HFFc6 (cell line): ENCODE results near the gene SNX14. TPM values are rescaled to one million over a fixed set of nuclear protein-coding genes. Genes with fewer than 3 reads are reported as not detected.

Experiments
- DNase-seq: peaks from one replicate; pipeline ENCODE4 v3.0.0-alpha.2; 2018
- H3K27ac Mint-ChIP-seq: 2 replicates; pipeline ENCODE4 v1.8.0; 2020; ENCODE audit warnings: mild to moderate bottlenecking, mixed read lengths
- H3K27me3 Mint-ChIP-seq: 2 replicates; pipeline ENCODE4 v1.8.0; 2021; ENCODE audit warnings: mild to moderate bottlenecking, moderate library complexity, mixed read lengths; ENCODE audit not compliant: insufficient read depth
- H3K36me3 Mint-ChIP-seq: 2 replicates; pipeline ENCODE4 v1.8.0; 2021; ENCODE audit warnings: low read depth, mixed read lengths
- H3K4me1 Mint-ChIP-seq: 2 replicates; pipeline ENCODE4 v1.8.0; 2020; ENCODE audit warnings: low read depth, mixed read lengths
- H3K4me3 Mint-ChIP-seq: 2 replicates; pipeline ENCODE4 v1.8.0; 2020; ENCODE audit warnings: mild to moderate bottlenecking, moderate library complexity, mixed read lengths
- H3K9me3 Mint-ChIP-seq: 2 replicates; pipeline ENCODE4 v1.8.0; 2020; ENCODE audit warnings: mild to moderate bottlenecking, mixed read lengths
- CTCF ChIP-seq: fragments of 200-600 bp; sonication (generic); IDR thresholded peaks from 2 replicates; pipeline ENCODE4 v1.5.0; 2021; ENCODE audit warnings: antibody characterized with exemption, mild to moderate bottlenecking
- long read RNA-seq: library from polyadenylated mRNA; unstranded; transcript quantifications from one replicate; pipeline ENCODE4 v2.0.0, GENCODE V29; 2019
- total RNA-seq, 6 experiments: library from RNA; stranded (reverse); fragmentation: NEBNext Ultra II Directional; extraction: Animal tissue kit (Norgen Biotek cat#: 25700); gene quantifications; 2 replicates in 1 of 6; 3 replicates in 5 of 6; pipeline ENCODE4 v1.2.3, GENCODE V29; 2021

SNX14 gene, protein sequence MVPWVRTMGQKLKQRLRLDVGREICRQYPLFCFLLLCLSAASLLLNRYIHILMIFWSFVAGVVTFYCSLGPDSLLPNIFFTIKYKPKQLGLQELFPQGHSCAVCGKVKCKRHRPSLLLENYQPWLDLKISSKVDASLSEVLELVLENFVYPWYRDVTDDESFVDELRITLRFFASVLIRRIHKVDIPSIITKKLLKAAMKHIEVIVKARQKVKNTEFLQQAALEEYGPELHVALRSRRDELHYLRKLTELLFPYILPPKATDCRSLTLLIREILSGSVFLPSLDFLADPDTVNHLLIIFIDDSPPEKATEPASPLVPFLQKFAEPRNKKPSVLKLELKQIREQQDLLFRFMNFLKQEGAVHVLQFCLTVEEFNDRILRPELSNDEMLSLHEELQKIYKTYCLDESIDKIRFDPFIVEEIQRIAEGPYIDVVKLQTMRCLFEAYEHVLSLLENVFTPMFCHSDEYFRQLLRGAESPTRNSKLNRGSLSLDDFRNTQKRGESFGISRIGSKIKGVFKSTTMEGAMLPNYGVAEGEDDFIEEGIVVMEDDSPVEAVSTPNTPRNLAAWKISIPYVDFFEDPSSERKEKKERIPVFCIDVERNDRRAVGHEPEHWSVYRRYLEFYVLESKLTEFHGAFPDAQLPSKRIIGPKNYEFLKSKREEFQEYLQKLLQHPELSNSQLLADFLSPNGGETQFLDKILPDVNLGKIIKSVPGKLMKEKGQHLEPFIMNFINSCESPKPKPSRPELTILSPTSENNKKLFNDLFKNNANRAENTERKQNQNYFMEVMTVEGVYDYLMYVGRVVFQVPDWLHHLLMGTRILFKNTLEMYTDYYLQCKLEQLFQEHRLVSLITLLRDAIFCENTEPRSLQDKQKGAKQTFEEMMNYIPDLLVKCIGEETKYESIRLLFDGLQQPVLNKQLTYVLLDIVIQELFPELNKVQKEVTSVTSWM
- 10 to 100 TPM; 60.9 to 69.3 (median 65.3) TPM for total RNA-seq
- long read RNA-seq, transcript SNX14-201 (29 exons, 3,486 nt): major isoform, 10 of 45 reads
- long read RNA-seq, partial matches to known transcripts: 9 of 45 reads
- long read RNA-seq, other reads (novel, unspliced or antisense): 19 of 45 reads

DNA sequence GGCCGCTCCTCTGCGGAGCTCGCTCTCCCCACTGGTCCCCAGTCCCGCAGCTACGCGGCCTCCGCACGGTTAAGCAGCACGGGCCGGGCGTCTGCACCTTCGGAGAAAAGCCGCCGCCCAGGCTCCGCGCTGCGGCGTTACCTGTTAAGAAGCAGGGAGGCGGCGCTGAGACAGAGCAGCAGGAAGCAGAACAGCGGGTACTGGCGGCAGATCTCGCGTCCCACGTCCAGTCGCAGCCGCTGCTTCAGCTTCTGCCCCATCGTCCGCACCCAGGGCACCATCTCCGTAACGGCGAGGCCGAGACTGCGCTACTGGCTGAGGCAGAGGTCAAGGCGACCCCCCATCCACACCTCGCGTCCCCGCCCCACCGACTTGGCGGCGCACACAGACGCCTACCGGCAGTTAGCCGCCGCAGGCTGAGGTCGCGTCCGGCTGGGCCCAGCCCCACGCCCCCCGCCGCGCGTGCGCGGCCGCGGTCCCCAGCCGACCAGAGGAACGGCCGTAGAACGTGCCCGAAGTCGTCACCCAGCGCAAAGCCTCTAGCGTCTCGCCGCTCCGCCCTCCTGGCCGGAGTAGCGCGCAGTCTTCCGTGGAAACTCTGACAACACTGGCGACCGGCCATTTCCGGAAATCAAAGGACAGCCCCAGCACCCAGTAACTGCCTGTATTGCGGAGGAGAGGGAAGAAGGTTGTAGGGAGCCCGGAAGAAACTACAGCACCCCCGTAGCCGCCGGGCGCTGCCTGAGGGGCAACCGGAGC, at the start of gene SNX14:
Gene SNX14 (minus strand): TSS at position 421 of the 759 bp plus-strand sequence. CDS start 140 bp downstream, at position 281.
- Mint-ChIP-seq H3K4me3 (peak within 1 kb of the TSS; percentile 96), H3K27me3 (no peaks in the 10 kb centered on the region), H3K27ac (peak within 1 kb of the TSS; percentile 95), H3K36me3 (peaks cover 32% of the 10 kb centered on the region), H3K4me1 (peaks cover 55% of the 10 kb centered on the region), H3K9me3 (peaks cover 7% of the 10 kb centered on the region; the same call in 1 of the 2 replicates)
- TF ChIP-seq CTCF: peak; percentile 10; the same call in 1 of the 2 replicates
- peak; percentile 98 for DNase-seq

DNA sequence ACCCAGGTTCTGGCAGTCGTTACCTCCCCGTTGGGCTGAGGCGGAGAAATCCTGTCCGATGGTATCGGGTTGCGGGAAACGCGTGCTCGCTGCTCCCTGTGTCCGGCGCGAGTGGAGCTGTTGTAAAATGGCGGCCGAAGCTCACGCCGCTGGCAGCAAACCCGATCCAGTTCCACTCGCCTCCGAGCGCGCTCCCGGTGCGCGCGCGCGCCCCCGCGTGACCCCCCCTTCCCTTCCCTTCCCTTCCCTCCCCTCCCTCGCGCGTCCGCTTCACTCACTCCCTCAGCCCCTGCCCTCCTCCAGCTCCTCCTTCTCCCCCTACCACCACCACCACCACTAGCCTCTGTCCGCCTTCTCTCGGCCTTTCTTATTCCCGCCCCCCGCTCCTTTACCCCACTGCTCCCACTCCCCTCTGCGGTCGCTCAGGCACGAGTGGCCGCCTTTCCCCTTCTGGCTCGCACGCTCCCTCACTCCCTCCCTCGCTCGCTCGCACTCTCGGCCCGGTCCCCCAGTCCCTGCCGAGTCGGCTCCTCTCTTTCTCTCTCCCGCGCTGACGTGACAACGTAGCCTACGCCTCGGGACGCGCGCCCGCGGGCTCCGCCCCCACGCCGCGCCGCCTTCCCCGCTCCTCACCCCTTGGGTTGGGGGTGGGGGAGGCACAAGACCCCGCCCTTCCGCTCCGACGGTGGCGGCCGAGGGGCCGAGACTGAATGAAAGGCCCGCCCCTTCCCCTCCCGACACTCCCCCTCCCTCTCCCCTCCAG, 49.3 kb upstream of the SNX14 start, which contains the start of gene SYNCRIP:
Gene SYNCRIP (minus strand): TSS at position 113 of the 763 bp plus-strand sequence. CDS start 1,447 bp downstream, outside the sequence.
- no peaks in the 10 kb centered on the region for H3K9me3 Mint-ChIP-seq
- peaks cover 8% of the 10 kb centered on the region for H3K27me3 Mint-ChIP-seq
- H3K4me1 Mint-ChIP-seq: peaks cover 47% of the 10 kb centered on the region
- H3K27ac Mint-ChIP-seq: peak within 1 kb of the TSS; percentile 99
- peaks cover 44% of the 10 kb centered on the region for H3K36me3 Mint-ChIP-seq
- H3K4me3 Mint-ChIP-seq: peak within 1 kb of the TSS; percentile 92
- no peak for TF ChIP-seq CTCF
- peak; percentile 96 for DNase-seq

DNA sequence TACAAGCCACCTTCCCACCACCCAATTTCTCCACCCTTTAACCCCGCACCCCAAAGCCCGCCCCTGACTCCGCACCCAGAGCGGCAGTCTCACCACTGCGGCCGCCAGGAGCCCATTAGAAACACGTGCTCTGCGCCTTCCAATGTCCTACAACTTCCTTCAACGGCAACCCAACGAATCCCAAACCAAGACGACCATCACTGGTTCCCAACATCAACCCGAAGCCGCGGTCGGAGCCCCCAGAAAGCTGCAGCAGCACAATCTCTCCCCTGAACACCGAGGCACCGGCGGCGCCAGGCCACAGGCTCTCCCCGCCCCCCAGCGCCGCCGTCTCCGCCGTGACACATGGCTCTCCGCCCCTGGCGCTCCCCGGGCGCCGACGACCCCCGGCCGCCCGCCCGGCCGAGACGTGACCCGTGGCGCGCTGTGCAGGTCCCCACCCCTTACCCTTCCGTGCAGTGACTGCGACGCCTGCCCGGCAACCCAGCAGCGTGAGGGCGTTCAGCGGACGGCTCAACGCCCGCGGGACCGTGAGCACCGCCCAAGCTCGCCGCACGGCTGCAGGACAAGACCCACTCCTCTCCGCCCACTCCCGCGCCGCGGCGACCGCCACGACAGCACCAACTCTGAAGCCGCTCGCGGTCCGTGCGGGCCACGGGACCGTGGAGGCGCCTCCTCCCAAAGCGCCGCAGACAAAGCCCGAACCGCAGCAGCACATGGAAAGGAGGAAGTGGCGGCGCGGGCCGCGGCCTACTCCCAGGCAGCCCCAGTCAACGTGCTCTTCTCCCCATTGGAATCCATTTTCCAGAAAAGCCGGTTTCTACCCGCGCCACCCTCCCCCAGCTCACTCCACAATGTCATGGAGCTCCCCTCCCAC, 48.5 kb upstream of the SNX14 start:
- Mint-ChIP-seq H3K4me1 (peaks cover 54% of the 10 kb centered on the region), H3K27ac (peak overlapping the region; percentile 99), H3K36me3 (peaks cover 52% of the 10 kb centered on the region), H3K27me3 (peaks cover 8% of the 10 kb centered on the region), H3K9me3 (no peaks in the 10 kb centered on the region), H3K4me3 (peak overlapping the region; percentile 92)
- no peak for TF ChIP-seq CTCF
- peak; percentile 36 for DNase-seq

- Mint-ChIP-seq H3K4me3 (peak overlapping the region; percentile 92), H3K4me1 (peaks cover 60% of the 10 kb centered on the region), H3K27ac (peak overlapping the region; percentile 99), H3K27me3 (peaks cover 8% of the 10 kb centered on the region), H3K36me3 (peaks cover 57% of the 10 kb centered on the region), H3K9me3 (no peaks in the 10 kb centered on the region)
- TF ChIP-seq CTCF: no peak
- no peak for DNase-seq
These were observed 47.9 kb upstream of the SNX14 start for GRCh38 chr6:85641522-85641896.
